Activated T-cell treated with anti-CD3 and anti-CD28 coated beads, Interleukin-2, amount 50 U/mL, for 72 hours (primary cell): ENCODE results near the gene CHADL. TPM values are rescaled to one million over a fixed set of nuclear protein-coding genes. Genes with fewer than 3 reads are reported as not detected.
"Not testable (repeated sequence)": the region's sequence is repeated elsewhere in the genome, so short reads cannot be mapped to it uniquely, and the experiment has no call there.

Source experiments
- ATAC-seq, 2 donors: fragments of 150-1000 bp; cut with Tn5 transposase; replicated peaks in 1 of 2; 2 replicates each; pipeline ENCODE4 v1.10.0; 2021; ENCODE audit warnings: moderate library complexity in 2 of 2, mild to moderate bottlenecking in 1 of 2
- DNase-seq, 2 donors: peaks; one replicate each; pipeline ENCODE4 v3.0.0; 2021 to 2022; ENCODE audit warnings: mixed read lengths in 1 of 2
- H3K27ac Mint-ChIP-seq: one replicate; pipeline ENCODE4 v1.8.0; 2022; ENCODE audit warnings: mild to moderate bottlenecking, moderate library complexity, mixed read lengths
- H3K27me3 Mint-ChIP-seq: one replicate; pipeline ENCODE4 v1.8.0; 2022; ENCODE audit warnings: low read depth, mixed read lengths
- H3K36me3 Mint-ChIP-seq, 2 donors: one replicate each; pipeline ENCODE4 v1.8.0; 2022; ENCODE audit warnings: mixed read lengths in 2 of 2, mild to moderate bottlenecking in 1 of 2; ENCODE audit not compliant: insufficient read depth in 2 of 2
- H3K4me1 Mint-ChIP-seq: one replicate; pipeline ENCODE4 v1.8.0; 2022; ENCODE audit warnings: low read depth, mixed read lengths
- H3K4me3 Mint-ChIP-seq, 2 donors: one replicate each; pipeline ENCODE4 v1.8.0; 2022; ENCODE audit warnings: mild to moderate bottlenecking in 2 of 2, mixed read lengths in 2 of 2, moderate library complexity in 2 of 2
- H3K9me3 Mint-ChIP-seq, 2 donors: one replicate each; pipeline ENCODE4 v1.8.0; 2022; ENCODE audit warnings: mixed read lengths in 2 of 2
- total RNA-seq, 2 donors: library from RNA; stranded (reverse); gene quantifications; one replicate each; pipeline ENCODE4 v1.2.3, GENCODE V29; 2022

CHADL gene
- total RNA-seq, 2 donors from 2014 or later = 0.55 to 1.4 TPM

DNA sequence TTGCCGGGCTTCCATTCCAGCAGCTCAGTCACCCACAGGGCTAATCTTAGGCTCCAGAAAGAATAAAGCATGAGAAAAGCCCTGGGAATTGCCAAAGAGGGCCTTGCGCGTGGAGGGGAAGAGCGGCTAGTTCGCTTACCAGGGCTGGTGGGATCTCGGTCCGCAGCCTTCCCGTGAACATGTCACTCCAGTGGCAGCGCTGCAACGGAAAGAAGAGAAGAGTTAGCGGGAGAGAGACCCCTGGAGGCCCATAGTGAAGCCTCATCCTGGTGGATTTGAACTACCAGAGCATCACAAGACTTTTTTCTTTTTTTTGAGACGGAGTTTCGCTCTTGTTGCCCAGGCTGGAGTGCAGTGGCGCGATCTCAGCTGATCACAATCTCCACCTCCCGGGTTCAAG is 27.2 kb upstream of the CHADL start:
- Mint-ChIP-seq H3K36me3 (peaks cover 13 to 28% of the 10 kb centered on the region in 2 donors), H3K4me3 (no peak overlapping the region), H3K27ac (no peak overlapping the region), H3K27me3 (no peaks in the 10 kb centered on the region), H3K4me1 (peaks cover 6% of the 10 kb centered on the region), H3K9me3 (no peaks in the 10 kb centered on the region)
- ATAC-seq (no peak), DNase-seq (no peak)

DNA sequence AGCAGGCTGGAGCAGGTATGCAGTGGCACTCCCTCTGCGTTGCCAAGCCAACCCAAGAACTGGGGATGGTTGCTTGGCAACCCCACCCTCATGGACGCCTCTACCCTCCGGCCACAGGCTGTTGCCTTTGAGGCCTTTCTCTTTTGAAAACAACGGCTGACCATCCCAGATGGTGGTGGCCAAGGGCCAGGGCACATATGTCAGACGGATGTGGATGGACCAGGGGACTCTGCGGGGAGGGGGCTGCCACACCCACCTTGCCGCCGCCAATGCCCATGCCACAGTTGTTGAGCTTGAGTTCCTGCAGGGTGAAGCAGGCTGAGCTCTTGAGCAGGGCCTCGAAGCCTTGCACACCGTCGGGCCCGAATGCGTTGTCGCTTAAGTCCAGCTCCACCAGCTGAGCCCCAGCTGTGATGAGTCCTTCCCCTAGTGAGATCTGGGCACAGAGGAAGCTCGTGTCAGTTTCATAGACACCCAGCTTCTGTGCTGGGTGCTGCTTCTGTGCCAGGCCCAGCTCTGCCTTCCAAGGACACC is 23.7 kb upstream of the CHADL start:
- Mint-ChIP-seq H3K27ac (no peak overlapping the region), H3K4me3 (no peak overlapping the region), H3K36me3 (peaks cover 9 to 24% of the 10 kb centered on the region in 2 donors), H3K9me3 (no peaks in the 10 kb centered on the region), H3K4me1 (no peaks in the 10 kb centered on the region), H3K27me3 (no peaks in the 10 kb centered on the region)
- ATAC-seq (no peak), DNase-seq (no peak)

DNA sequence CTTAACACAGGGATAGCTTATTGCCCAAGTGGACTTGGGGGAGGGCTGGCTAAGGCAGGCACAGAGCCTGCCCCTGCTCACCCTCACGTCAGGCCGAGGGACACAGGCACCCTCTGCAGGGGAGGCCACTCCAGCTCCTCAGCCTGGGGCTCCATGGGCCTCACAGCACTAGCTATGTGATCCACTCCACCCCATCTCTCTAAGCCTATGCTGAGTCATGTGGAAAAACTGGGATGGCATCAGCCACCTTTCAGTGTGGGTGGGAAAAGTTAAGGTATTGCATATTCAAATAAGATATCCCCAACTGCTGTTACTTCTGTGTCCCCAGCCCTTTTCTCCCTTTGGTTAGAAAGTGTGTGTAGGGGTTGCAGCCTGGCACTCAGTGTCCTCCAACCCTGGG is 23.0 kb upstream of the CHADL start:
- Mint-ChIP-seq H3K27me3 (no peaks in the 10 kb centered on the region), H3K4me3 (no peak overlapping the region), H3K36me3 (peaks cover 10 to 24% of the 10 kb centered on the region in 2 donors), H3K27ac (no peak overlapping the region), H3K4me1 (no peaks in the 10 kb centered on the region), H3K9me3 (no peaks in the 10 kb centered on the region)
- DNase-seq (no peak), ATAC-seq (no peak)

DNA sequence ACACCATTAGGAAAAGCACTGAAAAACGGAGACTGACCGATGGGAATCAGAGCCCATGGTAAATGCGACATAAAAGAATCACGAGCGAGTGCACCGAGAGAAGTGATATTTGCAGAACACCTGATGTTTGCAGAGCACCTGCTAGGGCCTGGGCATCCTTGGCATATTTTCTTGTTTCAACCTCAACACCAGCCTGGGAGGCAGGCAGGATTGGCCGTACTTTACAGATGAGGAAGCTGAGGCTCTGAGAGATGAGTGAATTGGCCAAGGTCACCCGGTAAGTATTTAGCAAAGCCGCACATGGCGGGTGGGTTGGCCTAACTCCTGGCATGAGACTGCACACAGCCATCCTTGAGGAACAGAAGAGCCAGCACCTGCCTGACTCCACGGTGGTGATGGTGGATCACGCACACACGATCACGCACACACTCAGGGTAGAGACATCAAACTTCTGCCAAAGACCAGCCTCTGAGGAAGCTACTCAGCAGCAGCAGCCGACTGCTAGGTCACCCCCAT is 21.6 kb upstream of the CHADL start:
- Mint-ChIP-seq H3K4me1 (no peaks in the 10 kb centered on the region), H3K27ac (no peak overlapping the region), H3K4me3 (no peak overlapping the region), H3K9me3 (no peaks in the 10 kb centered on the region), H3K27me3 (no peaks in the 10 kb centered on the region), H3K36me3 (peaks cover 10 to 26% of the 10 kb centered on the region in 2 donors)
- ATAC-seq = no peak
- DNase-seq = no peak

DNA sequence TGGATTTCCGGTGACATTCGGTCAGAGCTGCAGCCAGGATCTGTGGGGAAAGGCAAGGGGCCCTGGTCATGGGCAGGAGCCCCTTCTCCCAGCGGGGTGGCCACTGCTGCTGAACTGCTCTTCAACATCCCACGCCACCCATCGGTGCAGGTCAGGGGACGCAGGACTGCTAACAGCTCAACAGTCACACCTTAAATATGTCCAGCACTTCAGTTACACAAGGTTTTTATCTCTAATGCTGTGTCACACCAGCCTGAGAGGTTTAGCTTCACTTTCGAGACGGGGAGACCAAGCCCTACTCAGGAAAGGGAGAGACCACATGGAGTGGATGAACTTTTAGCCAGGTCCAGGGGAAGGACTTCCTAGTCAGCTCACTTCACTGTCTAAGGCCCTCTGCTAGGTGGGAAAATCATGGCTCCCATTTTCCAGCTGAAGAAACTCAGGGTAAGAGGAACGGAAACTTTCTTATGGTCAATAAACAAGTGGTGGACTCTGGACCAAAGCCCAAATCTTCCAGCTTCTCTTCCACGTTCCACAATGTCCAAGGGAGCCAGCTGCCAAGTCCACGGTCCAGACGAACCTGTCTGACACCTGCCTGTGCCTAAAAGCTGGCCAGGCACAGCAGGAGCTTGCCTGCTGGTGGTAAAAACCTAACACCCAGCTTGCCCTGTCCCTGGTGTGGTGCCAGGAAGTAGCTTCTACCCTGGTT is 21.0 kb upstream of the CHADL start:
- ATAC-seq = no peak
- peaks cover 10 to 31% of the 10 kb centered on the region in 2 donors for H3K36me3 Mint-ChIP-seq

DNA sequence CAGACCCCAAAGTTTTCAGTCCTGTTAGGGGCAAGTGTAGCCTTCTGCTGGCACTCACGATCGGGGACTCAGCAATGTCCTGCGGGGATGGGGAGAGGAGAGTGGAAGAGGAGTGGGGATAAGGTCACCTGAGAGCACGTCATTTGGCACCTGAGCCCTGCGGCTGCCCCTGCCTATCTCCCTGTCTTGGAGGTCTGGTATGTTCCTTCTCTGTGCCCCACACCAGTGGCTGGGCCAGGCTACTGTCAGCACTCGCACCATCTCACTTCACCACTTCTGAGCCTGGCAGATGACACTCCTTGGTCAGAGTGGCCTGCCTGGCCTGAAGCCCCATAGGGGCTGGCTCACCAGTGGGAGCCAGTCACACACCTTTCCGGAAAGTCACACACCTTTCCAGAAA is 20.1 kb upstream of the CHADL start:
- no peaks in the 10 kb centered on the region for H3K9me3 Mint-ChIP-seq
- H3K27ac Mint-ChIP-seq = no peak overlapping the region
- H3K4me1 Mint-ChIP-seq = no peaks in the 10 kb centered on the region
- ATAC-seq (no peak), DNase-seq (no peak)
- H3K27me3 Mint-ChIP-seq = no peaks in the 10 kb centered on the region
- peaks cover 8 to 29% of the 10 kb centered on the region in 2 donors for H3K36me3 Mint-ChIP-seq
- H3K4me3 Mint-ChIP-seq = no peak overlapping the region

More for the DNA sequence above, 21.0 kb upstream of the CHADL start:
- no peak for DNase-seq
- no peak overlapping the region for H3K27ac Mint-ChIP-seq
- no peak overlapping the region for H3K4me3 Mint-ChIP-seq
- no peaks in the 10 kb centered on the region for H3K4me1 Mint-ChIP-seq
- H3K27me3 Mint-ChIP-seq = no peaks in the 10 kb centered on the region
- H3K9me3 Mint-ChIP-seq = no peaks in the 10 kb centered on the region

DNA sequence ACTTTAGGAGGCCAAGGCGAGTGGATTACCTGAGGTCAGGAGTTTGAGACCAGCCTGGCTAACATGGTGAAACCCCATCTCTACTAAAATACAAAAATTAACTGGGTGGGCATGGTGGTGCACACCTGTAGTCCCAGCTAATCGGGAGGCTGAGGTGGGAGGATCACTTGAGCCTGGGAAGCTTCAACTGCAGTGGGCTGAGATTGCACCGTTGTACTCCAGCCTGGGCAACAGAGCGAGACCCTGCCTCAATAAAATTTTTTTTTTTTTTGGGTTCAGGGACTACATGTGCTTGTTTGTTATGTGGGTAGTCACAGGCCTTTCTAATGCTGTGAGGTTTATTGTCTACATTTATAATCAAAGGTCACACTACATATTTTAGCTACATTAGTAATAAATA is 19.0 kb upstream of the CHADL start:
- not testable (repeated sequence) for H3K4me1 Mint-ChIP-seq, H3K9me3 Mint-ChIP-seq, DNase-seq, ATAC-seq, H3K27me3 Mint-ChIP-seq, H3K27ac Mint-ChIP-seq, H3K4me3 Mint-ChIP-seq
- H3K36me3 Mint-ChIP-seq = peaks cover 6 to 27% of the 10 kb centered on the region in 2 donors

DNA sequence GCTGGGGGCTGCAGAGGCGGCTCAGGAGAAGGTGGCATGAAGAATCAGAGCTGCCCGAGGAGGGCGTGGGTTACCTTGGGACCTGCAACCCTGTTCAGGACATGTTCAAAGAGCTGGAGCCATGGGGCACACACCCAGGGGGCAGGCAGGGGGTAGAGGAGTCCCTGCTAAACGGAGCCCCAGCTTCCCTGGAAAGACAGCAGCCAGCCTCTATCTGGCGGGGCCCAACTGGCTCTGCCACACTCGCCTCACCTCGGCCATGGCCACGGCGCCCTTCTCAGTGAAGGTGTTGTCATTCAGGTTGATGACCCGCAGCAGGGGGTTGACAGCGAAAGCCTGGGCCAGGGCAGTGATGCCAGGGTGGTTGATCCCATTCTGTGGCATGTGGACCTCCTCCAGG is 17.0 kb upstream of the CHADL start:
- peaks cover 4 to 28% of the 10 kb centered on the region in 2 donors for H3K36me3 Mint-ChIP-seq

DNA sequence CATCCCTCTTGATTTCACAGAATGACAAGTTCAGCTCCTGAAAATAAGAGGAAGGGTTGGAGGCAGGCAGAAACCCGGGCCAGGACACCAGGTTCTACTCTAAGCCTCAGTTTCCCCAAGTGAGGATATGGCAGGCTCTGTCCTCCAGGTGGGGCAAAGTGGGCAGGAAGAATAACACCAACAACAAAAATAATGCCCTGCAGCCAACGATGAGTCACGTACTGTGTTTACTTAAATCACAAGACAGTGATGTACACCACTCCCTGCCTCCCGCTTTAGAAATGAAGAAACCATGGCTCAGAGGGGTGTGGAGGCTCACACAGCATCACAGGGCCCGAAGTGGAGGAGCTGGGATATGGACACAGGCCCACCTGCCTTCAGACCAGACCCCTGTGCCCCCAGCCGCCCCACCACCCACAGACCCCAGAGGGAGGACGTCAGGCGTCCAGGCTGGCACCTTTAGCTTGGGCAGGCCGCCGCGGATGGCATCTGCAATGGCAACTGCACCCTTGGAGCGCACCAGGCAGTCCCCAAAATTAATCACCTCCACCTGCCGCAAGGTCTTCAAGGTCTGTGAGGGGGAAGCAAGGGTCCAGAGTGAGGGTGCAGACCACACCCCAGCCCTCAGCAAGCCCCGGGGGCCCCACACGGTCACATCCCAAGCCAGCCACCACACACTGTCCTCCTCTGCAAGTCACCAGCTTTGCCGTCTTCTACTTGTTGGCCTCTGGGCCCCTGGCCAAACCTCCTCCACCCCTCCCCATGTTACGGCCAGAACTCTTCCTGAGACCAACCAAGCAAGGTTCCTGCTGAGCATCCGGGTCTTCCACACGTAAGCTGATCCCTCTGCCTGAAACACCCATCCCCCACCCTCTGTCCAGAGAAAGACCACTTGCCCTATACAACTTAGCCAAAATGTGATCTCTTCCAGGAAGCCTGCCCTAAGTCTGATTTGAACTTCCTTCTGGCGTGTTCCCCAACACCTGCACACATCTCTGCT is 15.8 kb upstream of the CHADL start:
- H3K36me3 Mint-ChIP-seq = peaks cover 4 to 29% of the 10 kb centered on the region in 2 donors

More for the DNA sequence above, 17.0 kb upstream of the CHADL start:
- no peaks in the 10 kb centered on the region for H3K9me3 Mint-ChIP-seq
- ATAC-seq (no peak), DNase-seq (no peak)
- H3K27me3 Mint-ChIP-seq = no peaks in the 10 kb centered on the region
- H3K4me3 Mint-ChIP-seq = no peak overlapping the region
- H3K27ac Mint-ChIP-seq = no peak overlapping the region
- no peaks in the 10 kb centered on the region for H3K4me1 Mint-ChIP-seq

DNA sequence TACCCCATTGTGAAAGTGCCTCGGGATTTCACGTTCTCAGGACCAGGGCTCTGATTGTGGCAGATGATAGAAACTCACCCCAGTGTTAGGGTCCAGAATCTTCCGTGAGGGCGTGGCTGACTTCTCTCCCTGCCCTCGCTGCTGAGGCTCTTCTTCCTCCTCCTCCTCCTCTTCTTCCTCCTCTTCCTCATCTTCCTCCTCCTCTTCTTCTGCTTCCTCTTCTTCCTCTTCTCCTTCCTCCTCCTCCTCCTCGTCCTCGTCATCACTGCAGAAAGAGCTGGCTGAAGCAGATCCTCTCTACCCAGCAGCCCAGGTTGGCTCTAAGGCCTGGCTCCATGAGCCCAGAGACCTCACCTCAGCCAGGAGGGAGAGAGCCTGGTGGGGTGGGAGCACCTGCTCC is 13.5 kb upstream of the CHADL start:
- Mint-ChIP-seq H3K4me3 (no peak overlapping the region), H3K4me1 (no peaks in the 10 kb centered on the region), H3K9me3 (no peaks in the 10 kb centered on the region), H3K36me3 (peaks cover 8 to 36% of the 10 kb centered on the region in 2 donors), H3K27me3 (no peaks in the 10 kb centered on the region), H3K27ac (no peak overlapping the region)
- no peak for ATAC-seq
- no peak for DNase-seq

More for the DNA sequence above, 15.8 kb upstream of the CHADL start:
- Mint-ChIP-seq H3K27me3 (no peaks in the 10 kb centered on the region), H3K4me1 (no peaks in the 10 kb centered on the region), H3K9me3 (no peaks in the 10 kb centered on the region), H3K27ac (peak overlapping the region; percentile 15), H3K4me3 (no peak overlapping the region)
- DNase-seq = no peak
- no peak for ATAC-seq

DNA sequence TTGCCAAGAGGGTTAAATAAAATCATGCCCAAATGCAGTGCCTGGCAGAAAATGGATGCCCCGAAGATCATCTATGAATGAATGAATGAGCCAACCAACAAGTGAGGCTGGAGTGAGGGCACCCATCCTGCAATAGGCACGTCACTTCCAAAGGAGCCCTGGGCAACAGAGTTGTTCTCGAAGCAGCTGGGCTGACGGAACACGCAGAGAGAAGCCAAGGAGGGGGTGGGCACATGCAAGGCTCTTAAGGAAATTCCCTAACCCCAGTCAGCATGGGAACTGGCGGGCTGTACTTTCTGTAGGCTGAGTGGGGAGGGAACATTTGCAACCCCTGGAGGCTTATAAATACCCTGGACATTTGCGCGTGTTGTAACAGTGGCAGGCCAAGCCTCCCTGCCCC is 11.6 kb upstream of the CHADL start:
- H3K36me3 Mint-ChIP-seq = peaks cover 5 to 31% of the 10 kb centered on the region in 2 donors
- H3K4me1 Mint-ChIP-seq = no peaks in the 10 kb centered on the region
- H3K4me3 Mint-ChIP-seq = no peak overlapping the region
- H3K9me3 Mint-ChIP-seq = no peaks in the 10 kb centered on the region
- no peaks in the 10 kb centered on the region for H3K27me3 Mint-ChIP-seq
- no peak for DNase-seq
- H3K27ac Mint-ChIP-seq = no peak overlapping the region
- ATAC-seq = no peak

DNA sequence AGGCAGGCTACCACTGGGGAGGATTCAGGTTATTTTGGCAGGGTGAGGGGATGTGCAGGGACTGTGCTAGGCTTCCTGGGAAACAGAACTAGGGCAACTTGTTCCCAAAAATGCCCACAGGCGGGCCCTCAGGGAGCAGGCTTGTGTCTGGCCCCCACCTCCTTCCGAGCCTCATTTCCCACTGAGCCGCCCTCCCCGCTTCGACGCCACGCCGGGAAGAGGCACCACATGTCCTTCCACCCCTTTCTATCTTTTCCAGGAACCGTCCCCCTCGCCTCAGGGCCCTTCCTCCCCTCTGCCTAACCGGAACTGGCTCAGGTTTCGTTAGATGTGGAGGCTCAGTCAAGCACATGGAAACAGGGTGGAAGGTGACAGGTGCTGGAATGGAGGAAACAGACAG is 9.4 kb upstream of the CHADL start:
- ATAC-seq (no peak), DNase-seq (no peak)
- no peaks in the 10 kb centered on the region for H3K27me3 Mint-ChIP-seq
- no peaks in the 10 kb centered on the region for H3K9me3 Mint-ChIP-seq
- H3K36me3 Mint-ChIP-seq = peaks cover 5 to 24% of the 10 kb centered on the region in 2 donors
- no peak overlapping the region for H3K27ac Mint-ChIP-seq
- H3K4me1 Mint-ChIP-seq = no peaks in the 10 kb centered on the region
- no peak overlapping the region for H3K4me3 Mint-ChIP-seq

DNA sequence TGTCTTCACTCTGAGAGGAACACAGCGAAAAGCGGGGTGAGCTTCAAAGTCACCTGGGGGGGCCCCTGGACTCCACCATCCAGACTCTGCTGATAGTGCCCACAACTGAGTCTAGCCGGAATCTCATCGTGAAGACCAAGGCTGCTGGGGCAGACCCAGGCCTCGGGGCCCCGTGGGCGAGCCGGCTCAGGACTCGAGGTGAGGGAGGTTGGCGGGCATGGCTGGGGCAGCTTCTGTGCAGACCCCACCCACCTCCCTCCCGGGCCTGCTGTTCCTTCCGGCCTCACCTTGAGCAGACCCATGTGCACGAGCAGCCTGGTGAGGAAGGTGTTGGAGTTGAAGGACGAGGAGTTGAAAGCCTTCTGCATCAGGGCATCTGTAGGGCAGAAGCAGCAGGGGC is 8.7 kb upstream of the CHADL start:
- H3K4me1 Mint-ChIP-seq = peaks cover 5% of the 10 kb centered on the region
- no peak overlapping the region for H3K4me3 Mint-ChIP-seq
- peaks cover 5 to 24% of the 10 kb centered on the region in 2 donors for H3K36me3 Mint-ChIP-seq
- DNase-seq = no peak
- no peaks in the 10 kb centered on the region for H3K9me3 Mint-ChIP-seq
- H3K27me3 Mint-ChIP-seq = no peaks in the 10 kb centered on the region
- no peak for ATAC-seq
- no peak overlapping the region for H3K27ac Mint-ChIP-seq
